ENCODE measurements around the gene EML1.

Gene EML1

DNA sequence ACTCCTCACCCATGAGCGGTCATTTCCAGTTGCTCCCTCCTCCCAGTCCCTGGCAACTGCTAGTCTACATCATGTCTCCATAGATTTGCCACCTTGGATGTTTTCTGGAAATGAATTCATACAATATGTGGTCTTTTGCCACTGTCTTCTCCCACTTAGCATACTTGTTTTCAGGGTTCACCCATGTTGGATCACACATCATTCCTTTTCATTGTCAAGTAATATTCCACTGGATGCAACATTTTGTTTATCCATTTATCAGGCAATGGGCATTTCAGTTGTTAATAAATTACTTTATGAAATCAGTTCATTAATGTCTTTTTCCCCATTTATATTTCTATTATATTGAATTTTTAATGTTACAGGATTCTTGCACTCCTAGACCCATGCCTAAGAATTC, 64.3 kb downstream of the EML1 start:
- no peak overlapping the region for H3K4me3 ChIP-seq (replicated peaks in 1 of 2; ENCODE audit: low read depth in 2 of 2, low read length in 2 of 2)
- DNase-seq (ENCODE audit: low read depth in 2 of 2) = no peak
- TF ChIP-seq CTCF (IDR thresholded peaks at IDR 0.05; ENCODE audit: low read depth, low read length) = no peak

- no peak for DNase-seq (ENCODE audit: low read depth in 2 of 2)
- no peak for TF ChIP-seq CTCF (IDR thresholded peaks at IDR 0.05; ENCODE audit: low read depth, low read length)
- H3K4me3 ChIP-seq (replicated peaks in 1 of 2; ENCODE audit: low read depth in 2 of 2, low read length in 2 of 2) = no peak overlapping the region
These were observed 67.0 kb downstream of the EML1 start for GRCh38 chr14:99860219-99860618.

GRCh38 chr14:99862136-99862535, 68.9 kb downstream of the EML1 start:
- H3K4me3 ChIP-seq (replicated peaks in 1 of 2; ENCODE audit: low read depth in 2 of 2, low read length in 2 of 2) = no peak overlapping the region
- peak in 1 of 2 donors; percentile 48 for DNase-seq (ENCODE audit: low read depth in 2 of 2)
- TF ChIP-seq CTCF (IDR thresholded peaks at IDR 0.05; ENCODE audit: low read depth, low read length) = no peak

GRCh38 chr14:99863059-99863458, 69.8 kb downstream of the EML1 start:
- no peak overlapping the region for H3K4me3 ChIP-seq (replicated peaks in 1 of 2; ENCODE audit: low read depth in 2 of 2, low read length in 2 of 2)
- DNase-seq (ENCODE audit: low read depth in 2 of 2) = no peak
- no peak for TF ChIP-seq CTCF (IDR thresholded peaks at IDR 0.05; ENCODE audit: low read depth, low read length)

GRCh38 chr14:99865408-99865807, 72.2 kb downstream of the EML1 start:
- no peak overlapping the region for H3K4me3 ChIP-seq (replicated peaks in 1 of 2; ENCODE audit: low read depth in 2 of 2, low read length in 2 of 2)
- no peak for TF ChIP-seq CTCF (IDR thresholded peaks at IDR 0.05; ENCODE audit: low read depth, low read length)

GRCh38 chr14:99870617-99871016, 77.4 kb downstream of the EML1 start:
- H3K4me3 ChIP-seq (replicated peaks in 1 of 2; ENCODE audit: low read depth in 2 of 2, low read length in 2 of 2) = no peak overlapping the region
- no peak for TF ChIP-seq CTCF (IDR thresholded peaks at IDR 0.05; ENCODE audit: low read depth, low read length)
- no peak for DNase-seq (ENCODE audit: low read depth in 2 of 2)

More at GRCh38 chr14:99865408-99865807, 72.2 kb downstream of the EML1 start:
- no peak for DNase-seq (ENCODE audit: low read depth in 2 of 2)

- no peak for DNase-seq (ENCODE audit: low read depth in 2 of 2)
- H3K4me3 ChIP-seq (replicated peaks in 1 of 2; ENCODE audit: low read depth in 2 of 2, low read length in 2 of 2) = no peak overlapping the region
- TF ChIP-seq CTCF (IDR thresholded peaks at IDR 0.05; ENCODE audit: low read depth, low read length) = no peak
These were observed 78.6 kb downstream of the EML1 start for GRCh38 chr14:99871771-99872170.

Data from cardiac fibroblast (primary cell).